Osteocyte (in vitro differentiated cells): ENCODE data around the gene ANTXR2. TPM values are rescaled to one million over a fixed set of nuclear protein-coding genes. Genes with fewer than 3 reads are reported as not detected.
"Not testable (repeated sequence)": the region's sequence is repeated elsewhere in the genome, so short reads cannot be mapped to it uniquely, and the experiment has no call there.

Source experiments
- DNase-seq: peaks from one replicate; pipeline ENCODE4 v3.0.0; 2021; ENCODE audit warnings: mixed read lengths; ENCODE audit not compliant: unreplicated experiment; ENCODE audit errors: extremely low spot score
- H3K27ac Mint-ChIP-seq: one replicate; pipeline ENCODE4 v1.8.0; 2021; ENCODE audit warnings: mild to moderate bottlenecking, mixed read lengths; ENCODE audit not compliant: unreplicated experiment
- H3K27me3 Mint-ChIP-seq: one replicate; pipeline ENCODE4 v1.8.0; 2021; ENCODE audit warnings: mixed read lengths; ENCODE audit not compliant: unreplicated experiment
- H3K36me3 Mint-ChIP-seq: one replicate; pipeline ENCODE4 v1.8.0; 2021; ENCODE audit warnings: mixed read lengths; ENCODE audit not compliant: unreplicated experiment
- H3K4me1 Mint-ChIP-seq: one replicate; pipeline ENCODE4 v1.8.0; 2021; ENCODE audit warnings: mixed read lengths; ENCODE audit not compliant: unreplicated experiment
- H3K4me3 Mint-ChIP-seq: one replicate; pipeline ENCODE4 v1.8.0; 2021; ENCODE audit warnings: mild to moderate bottlenecking, moderate library complexity, mixed read lengths; ENCODE audit not compliant: unreplicated experiment
- H3K9me3 Mint-ChIP-seq: one replicate; pipeline ENCODE4 v1.8.0; 2021; ENCODE audit warnings: mixed read lengths; ENCODE audit not compliant: unreplicated experiment
- CTCF ChIP-seq: fragments of 200-600 bp; sonication (generic); IDR thresholded peaks from 2 replicates; pipeline ENCODE4 v1.5.0; 2021; ENCODE audit warnings: antibody characterized with exemption, mild to moderate bottlenecking, moderate library complexity
- total RNA-seq: library from RNA; stranded (reverse); gene quantifications from 2 replicates; pipeline ENCODE4 v1.2.1, GENCODE V29; 2021

The ANTXR2 gene
- total RNA-seq, 1 donor from 2014 or later: 35.3 TPM

GRCh38 chr4:79897174-79897573, 175.9 kb downstream of the ANTXR2 start:
- no peak for TF ChIP-seq CTCF
- Mint-ChIP-seq H3K4me1 (no peaks in the 10 kb centered on the region), H3K27ac (no peak overlapping the region), H3K9me3 (no peaks in the 10 kb centered on the region), H3K4me3 (no peak overlapping the region), H3K36me3 (no peaks in the 10 kb centered on the region), H3K27me3 (peaks cover 41% of the 10 kb centered on the region)
- no peak for DNase-seq

GRCh38 chr4:79893456-79893855, 179.6 kb downstream of the ANTXR2 start:
- peaks cover 47% of the 10 kb centered on the region for H3K27me3 Mint-ChIP-seq
- H3K36me3 Mint-ChIP-seq: no peaks in the 10 kb centered on the region
- no peak for DNase-seq
- H3K4me3 Mint-ChIP-seq: no peak overlapping the region
- TF ChIP-seq CTCF: no peak
- H3K4me1 Mint-ChIP-seq: no peaks in the 10 kb centered on the region
- no peak overlapping the region for H3K27ac Mint-ChIP-seq
- no peaks in the 10 kb centered on the region for H3K9me3 Mint-ChIP-seq

GRCh38 chr4:79889026-79889425, 184.0 kb downstream of the ANTXR2 start:
- not testable (repeated sequence) for H3K9me3 Mint-ChIP-seq, DNase-seq, H3K27ac Mint-ChIP-seq, H3K4me3 Mint-ChIP-seq, H3K4me1 Mint-ChIP-seq, H3K36me3 Mint-ChIP-seq
- peaks cover 30% of the 10 kb centered on the region for H3K27me3 Mint-ChIP-seq

GRCh38 chr4:79886557-79886956, 186.5 kb downstream of the ANTXR2 start:
- H3K4me1 Mint-ChIP-seq: no peaks in the 10 kb centered on the region
- no peaks in the 10 kb centered on the region for H3K36me3 Mint-ChIP-seq
- H3K27ac Mint-ChIP-seq: no peak overlapping the region
- H3K27me3 Mint-ChIP-seq: peaks cover 36% of the 10 kb centered on the region
- H3K4me3 Mint-ChIP-seq: no peak overlapping the region
- no peak for TF ChIP-seq CTCF
- DNase-seq: no peak
- H3K9me3 Mint-ChIP-seq: no peaks in the 10 kb centered on the region

- peaks cover 36% of the 10 kb centered on the region for H3K27me3 Mint-ChIP-seq
- no peak overlapping the region for H3K27ac Mint-ChIP-seq
- no peak for TF ChIP-seq CTCF
- H3K36me3 Mint-ChIP-seq: no peaks in the 10 kb centered on the region
- H3K4me3 Mint-ChIP-seq: no peak overlapping the region
- H3K4me1 Mint-ChIP-seq: no peaks in the 10 kb centered on the region
- H3K9me3 Mint-ChIP-seq: no peaks in the 10 kb centered on the region
- no peak for DNase-seq
Measured at GRCh38 chr4:79886021-79886420, 187.0 kb downstream of the ANTXR2 start.

GRCh38 chr4:79883290-79883689, 189.7 kb downstream of the ANTXR2 start:
- TF ChIP-seq CTCF: no peak
- no peak for DNase-seq

More at GRCh38 chr4:79883290-79883689, 189.7 kb downstream of the ANTXR2 start:
- Mint-ChIP-seq H3K27me3 (peaks cover 30% of the 10 kb centered on the region), H3K4me3 (no peak overlapping the region), H3K27ac (no peak overlapping the region), H3K9me3 (no peaks in the 10 kb centered on the region), H3K36me3 (no peaks in the 10 kb centered on the region), H3K4me1 (no peaks in the 10 kb centered on the region)
